ENCODE results near the gene GLT8D2.
A peak's percentile ranks its signal among the peaks of the same experiment; 100 is the strongest.

Gene GLT8D2, protein sequence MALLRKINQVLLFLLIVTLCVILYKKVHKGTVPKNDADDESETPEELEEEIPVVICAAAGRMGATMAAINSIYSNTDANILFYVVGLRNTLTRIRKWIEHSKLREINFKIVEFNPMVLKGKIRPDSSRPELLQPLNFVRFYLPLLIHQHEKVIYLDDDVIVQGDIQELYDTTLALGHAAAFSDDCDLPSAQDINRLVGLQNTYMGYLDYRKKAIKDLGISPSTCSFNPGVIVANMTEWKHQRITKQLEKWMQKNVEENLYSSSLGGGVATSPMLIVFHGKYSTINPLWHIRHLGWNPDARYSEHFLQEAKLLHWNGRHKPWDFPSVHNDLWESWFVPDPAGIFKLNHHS

DNA sequence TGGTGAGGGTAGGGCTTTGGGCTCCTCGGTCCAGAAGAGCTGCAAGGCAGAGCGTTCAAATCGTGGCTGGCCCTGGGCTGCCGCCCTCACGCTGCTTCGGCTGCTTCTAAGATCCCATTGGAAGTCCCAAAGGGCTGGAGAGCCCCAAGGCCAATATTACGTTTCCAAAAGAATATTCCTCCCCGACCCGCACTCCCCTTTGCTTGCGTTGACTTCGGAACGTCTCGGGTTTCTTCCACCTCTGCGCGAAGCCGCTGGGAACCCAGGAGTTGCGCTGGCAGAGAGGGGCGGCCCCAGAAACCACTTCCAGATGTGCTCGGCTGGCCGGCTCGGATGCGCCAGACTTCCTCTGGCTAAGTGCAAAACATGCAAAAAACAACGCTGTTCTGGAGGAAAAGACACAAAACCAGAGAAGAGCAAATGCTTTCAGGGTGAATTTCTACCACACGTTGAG, at the start of gene GLT8D2:
TSS of gene GLT8D2 (minus strand) at position 285 of the 454 bp plus-strand sequence. CDS start 30,539 bp downstream, outside the sequence.
- no peak for DNase-seq (ENCODE audit: low read depth in 2 of 2)

DNA sequence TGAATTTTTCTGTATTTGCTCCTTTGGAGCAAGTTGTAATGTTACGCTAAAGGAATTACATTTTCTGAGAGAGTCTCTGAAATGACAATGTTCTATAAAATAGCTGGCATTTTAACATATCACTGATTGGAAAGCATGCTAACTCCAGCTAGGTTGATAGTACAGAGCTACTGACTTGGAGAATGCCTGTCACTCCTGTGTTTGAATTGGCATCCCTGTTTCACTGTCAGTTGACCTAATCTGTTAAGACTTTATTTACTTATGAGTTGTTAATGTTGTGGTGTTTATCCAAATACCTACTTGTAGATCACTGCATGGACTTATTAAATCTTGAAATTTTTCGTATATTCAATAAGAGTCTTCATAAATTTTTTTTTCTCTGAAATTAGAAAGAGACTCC, 48.0 kb upstream of the GLT8D2 start:
- no peak for DNase-seq (ENCODE audit: low read depth in 2 of 2)

DNA sequence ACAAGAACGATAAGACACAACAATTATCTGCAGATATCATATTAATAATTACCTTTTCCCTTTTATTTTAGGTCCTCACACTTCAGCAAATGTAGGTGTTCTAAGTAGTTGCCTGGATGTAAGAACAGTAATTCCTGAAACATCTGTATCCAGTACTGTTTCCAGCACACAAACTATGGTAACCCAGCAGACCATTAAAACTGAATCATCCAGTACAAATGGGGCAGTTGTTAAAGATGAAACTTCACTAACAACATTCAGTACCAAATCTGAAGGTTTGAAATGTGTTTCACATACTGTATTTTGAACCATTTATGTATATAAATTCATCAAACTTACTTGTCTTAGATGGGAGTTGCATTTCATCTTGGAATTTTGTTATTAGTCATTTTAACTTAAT, 45.3 kb upstream of the GLT8D2 start:
- no peak for DNase-seq (ENCODE audit: low read depth in 2 of 2)

DNA sequence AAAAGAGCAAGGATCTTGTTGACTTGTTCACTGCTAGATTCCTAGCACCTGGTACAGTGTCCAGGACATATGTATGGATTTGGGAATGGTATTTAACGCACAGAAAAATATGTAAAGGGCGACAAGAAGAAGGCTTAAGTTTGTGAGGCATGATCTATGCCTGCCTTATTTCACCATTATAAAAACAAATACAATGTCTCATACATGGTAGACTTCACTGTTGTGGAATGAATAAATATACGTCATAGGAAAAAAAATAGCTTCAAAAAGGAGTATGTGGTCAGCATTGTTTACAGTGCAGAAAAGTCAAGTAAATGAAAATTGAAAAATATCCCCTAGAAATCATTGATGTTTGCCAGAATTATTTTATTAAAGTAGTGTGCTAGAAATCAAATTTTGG, 44.3 kb upstream of the GLT8D2 start:
- no peak for DNase-seq (ENCODE audit: low read depth in 2 of 2)

DNA sequence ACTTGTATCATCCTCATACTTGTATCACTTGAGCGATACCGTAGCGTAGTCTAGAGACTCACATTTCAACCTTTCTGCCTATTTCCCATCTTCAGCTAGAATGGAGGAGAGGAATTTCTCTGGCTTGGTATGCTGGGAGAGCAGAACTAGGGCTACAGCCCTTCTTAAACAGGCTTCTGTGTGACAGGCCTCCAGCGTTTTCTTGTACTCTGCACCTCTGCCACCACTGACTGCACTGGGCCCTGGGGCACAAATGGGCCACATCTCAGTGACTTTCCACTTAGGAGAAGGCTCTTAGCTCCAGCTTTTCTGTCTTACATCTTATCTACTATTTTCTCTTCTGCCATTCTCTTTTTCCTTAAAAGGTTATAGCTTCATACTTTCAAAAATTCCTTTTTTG, 41.1 kb upstream of the GLT8D2 start:
- DNase-seq (ENCODE audit: low read depth in 2 of 2): no peak

DNA sequence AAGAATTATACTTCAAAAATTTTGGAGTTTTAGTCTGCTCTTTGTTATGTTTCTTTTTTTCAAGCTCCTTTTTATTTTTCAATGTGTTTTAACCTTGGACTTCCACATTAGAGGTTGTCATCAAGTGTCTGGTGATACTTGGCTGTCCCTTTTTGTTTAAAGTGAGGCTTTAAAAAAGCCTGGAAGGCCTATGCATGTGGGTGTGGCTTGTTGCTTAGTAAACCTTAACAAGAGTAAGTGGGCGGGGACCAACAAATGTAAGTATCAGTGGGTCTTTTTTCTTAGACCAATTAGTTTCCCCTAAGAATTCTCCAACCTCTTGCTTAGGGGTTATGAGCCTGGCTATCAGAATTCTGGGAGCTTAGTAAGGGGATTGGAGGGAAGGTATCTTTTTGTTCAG, 40.7 kb upstream of the GLT8D2 start:
- no peak for DNase-seq (ENCODE audit: low read depth in 2 of 2)

DNA sequence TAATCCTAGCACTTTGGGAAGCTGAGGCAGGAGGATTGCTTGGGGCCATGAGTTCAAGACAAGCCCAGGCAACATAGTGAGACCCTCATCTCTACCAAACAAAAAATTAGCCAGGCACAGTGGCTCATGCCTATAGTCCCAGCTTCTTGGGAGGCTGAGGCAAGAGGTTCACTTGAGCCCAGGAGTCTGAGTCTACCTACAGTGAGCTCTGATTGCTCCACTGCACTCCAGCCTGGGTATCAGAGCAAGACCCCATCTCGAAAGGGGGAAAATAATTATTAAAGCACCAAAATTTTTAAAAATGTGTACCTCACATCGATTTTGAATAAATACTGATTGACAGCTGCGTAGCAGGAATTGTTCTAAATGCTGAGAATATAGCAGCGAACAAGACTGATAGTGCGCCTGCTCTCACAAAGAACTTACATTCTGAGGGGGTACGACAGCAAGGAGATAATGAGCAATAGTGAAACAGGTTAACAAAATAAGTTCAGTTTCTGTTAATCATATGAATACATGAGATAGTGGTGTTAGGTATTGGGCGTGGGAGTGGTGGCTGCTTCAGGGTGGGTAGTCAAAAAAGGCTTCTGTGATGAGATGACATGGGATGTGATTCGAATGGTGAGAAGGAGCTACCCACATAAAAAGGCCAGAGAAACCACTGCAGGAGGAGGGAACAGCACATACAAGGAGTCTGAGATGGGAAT, 33.9 kb upstream of the GLT8D2 start:
- no peak for DNase-seq (ENCODE audit: low read depth in 2 of 2)

DNA sequence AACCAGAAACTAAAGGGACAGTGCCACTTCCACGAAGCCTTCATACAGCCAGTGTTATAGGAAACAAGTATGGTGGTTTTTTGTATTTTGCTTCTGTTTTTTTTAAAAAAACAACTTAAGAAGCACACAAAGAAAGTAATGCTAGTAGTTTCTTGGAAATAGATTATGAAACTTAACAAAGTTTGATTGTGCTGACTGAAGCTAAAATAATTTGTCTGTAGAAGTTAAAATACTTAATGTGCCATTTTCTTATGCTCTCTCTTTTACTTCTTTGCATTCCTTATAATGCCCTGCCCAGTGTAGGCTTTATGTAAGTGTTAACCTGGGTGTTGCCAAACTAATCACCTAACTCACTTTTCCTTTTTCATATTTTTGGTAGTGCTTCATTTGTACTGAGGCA, 30.8 kb upstream of the GLT8D2 start:
- no peak for DNase-seq (ENCODE audit: low read depth in 2 of 2)

DNA sequence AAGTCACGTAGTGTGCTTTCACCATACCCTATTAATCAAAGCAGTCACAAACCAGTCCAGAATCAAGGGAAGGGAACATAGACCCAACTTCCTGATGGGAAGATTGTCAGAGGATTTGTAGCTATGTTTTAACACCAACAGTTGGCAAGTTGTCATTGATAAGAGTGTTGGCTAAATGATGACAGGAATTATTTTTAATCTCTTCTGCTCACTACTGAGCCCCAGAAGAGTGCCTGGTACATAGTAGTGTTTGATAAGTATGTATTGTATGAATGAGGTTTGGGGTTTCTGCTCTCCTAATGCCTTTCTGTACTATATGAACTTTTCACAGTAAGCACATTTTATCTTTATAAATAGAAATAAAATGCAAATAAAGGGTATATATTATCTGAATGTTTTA, 29.0 kb upstream of the GLT8D2 start:
- DNase-seq (ENCODE audit: low read depth in 2 of 2): no peak

DNA sequence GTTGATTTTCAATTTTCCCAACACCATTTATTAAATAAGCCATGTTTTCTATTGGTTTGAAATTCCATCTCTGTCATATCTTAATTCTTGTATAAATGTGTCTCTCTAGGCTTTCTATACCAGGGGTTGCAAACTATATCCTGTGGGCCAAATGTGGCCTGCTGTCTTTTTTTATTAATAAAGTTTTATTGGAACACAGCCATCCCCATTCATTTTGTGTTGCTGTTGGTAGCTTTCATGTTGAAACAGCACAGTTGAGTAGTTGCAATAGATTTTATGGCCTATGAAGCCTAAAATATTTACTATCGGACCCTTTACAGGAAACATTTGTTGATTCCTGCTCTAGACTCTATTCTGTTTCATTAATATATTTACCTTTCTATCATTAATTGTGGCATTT, 23.7 kb upstream of the GLT8D2 start:
- DNase-seq (ENCODE audit: low read depth in 2 of 2): no peak

DNA sequence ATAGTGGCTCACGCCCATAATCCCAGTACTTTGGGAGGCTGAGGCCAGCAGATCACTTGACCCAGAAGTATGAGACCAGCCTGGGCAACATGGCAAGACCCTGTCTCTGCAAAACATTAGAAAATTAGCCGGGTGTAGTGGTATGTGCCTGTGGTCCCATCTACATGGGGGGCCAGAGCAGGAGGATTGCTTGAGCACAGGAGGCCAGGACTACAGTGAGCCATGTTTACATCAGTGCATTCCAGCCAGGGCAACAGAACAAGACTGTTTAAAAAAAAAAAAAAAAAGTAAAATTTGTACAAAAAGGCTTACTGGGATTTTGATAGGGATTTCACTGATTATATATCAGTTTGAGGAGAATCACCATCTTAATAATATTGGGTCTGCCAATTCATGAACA, 22.1 kb upstream of the GLT8D2 start:
- DNase-seq (ENCODE audit: low read depth in 2 of 2): no peak

DNA sequence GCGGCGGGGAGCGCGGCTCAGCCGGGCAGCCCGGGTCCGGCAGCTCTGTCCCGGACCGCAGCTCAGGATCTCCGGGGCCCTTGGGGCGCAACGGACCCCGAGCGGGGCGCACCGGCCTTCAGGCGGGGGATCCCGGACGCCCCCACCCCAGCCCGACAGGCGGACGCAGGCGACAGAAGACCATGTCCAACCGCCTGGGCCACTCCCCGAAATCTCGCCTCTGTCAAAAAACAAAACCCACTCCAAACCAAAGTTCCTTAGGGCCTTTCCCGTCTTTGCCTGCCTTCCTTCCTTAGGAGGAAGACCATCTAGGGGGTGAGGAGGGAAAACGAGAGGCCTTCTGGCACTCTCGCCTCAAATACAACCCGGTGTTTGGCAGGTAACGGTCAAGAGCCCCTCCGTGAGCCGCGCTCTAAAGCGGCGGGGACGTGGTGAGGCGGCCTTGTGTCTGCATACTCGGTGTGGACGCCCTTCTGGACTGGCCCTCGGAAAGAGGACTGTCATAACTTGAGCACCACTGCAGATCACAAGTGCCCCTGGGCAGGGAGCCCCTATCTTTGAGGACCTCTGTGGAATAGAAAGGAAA, 14.9 kb upstream of the GLT8D2 start:
- DNase-seq (ENCODE audit: low read depth in 2 of 2): no peak

DNA sequence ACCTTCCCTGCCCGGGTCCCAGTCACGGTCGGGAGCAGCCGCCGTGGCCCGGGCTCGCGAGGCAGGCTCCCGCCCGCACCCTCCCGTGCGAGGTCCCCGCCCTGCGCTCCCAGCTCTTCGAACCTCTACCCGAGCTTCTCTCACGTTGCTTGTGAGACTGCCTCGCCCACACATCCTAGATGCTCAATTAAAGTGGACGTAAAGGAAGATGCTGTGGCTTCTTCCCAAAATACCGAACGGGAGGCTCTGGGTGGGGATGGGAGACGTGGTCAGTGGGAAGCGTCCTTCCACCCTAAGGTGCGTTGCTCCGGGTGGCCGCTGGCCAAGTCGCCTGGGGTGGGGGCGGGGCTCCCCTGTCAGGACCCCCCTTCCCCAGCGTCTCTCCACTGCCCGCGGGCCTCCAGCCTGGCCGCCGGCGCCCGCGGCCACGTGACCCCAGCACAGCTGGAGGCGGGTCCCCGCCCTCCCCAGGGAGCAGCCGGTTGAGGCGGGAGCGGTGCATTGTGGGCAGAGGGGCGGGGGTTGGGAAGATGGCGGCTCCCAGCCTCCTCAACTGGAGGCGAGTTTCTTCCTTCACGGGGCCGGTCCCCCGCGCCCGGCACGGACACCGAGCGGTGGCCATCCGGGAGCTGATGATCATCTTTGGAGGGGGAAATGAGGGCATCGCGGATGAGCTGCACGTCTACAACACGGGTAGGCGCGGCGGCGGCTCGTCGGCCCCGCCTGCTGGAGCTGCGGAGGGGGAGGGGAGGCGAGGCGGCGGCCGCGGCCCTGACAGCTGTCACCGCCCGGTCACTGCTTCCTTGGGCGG, 14.2 kb upstream of the GLT8D2 start, which contains the start of gene HCFC2:
TSS of gene HCFC2 (plus strand) at position 501 of the 811 bp plus-strand sequence. CDS start at position 531, 30 bp downstream.
- peak; percentile 73 to 81 for DNase-seq (ENCODE audit: low read depth in 2 of 2)

DNA sequence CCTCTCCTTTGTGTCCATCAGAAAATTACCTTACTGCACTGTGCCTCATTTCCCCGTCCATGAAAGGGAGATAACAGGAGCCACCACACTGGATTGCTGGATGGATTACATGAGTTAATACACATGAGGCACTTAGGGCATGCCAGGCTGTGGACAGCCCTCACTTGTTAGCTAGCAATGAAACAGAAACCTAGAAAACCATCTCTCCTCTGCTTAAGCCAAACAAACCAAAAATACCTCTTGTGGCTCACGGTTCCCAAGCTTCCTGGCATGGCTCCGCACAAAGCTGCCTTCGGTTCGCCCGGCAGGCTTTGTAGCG, 13.7 kb upstream of the GLT8D2 start:
- DNase-seq (ENCODE audit: low read depth in 2 of 2): no peak

DNA sequence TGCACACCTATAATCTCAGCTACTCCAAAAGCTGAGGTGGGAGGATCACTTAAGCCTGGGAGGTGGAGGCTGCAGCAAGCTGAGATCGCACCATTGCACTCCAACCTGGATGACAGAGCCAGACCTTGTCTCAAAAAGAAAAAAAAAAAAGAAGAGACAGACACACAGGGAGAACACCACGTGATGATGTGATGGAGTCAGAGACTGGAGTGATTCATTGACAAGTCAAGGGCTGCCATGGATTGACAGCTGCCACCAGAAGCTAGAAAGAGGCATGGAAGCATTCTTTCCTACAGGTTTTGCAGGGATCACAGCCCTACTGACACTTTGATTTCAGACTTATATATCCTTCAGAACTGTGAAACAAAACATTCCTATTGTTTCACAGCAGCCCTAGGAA, 10.8 kb upstream of the GLT8D2 start:
- DNase-seq (ENCODE audit: low read depth in 2 of 2): no peak

DNA sequence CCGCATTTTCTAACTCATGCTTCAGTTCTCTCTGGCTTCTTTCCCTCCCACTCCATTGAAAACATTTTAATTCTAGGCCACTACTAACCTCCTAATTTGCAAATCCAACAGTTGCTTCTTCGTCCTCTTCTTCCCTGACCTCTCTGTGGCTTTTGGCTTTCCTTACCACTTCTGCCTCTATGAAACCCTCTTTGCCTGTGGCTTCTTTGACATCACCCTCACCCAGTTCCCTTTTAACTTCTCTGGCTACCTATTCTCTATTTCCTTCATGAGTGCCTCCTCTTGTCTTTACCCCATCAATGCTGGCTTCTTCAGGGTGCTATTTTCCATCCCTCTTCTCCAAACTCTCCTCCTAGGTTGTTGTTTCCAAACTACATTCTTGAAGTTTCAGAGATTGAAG, 10.0 kb upstream of the GLT8D2 start:
- DNase-seq (ENCODE audit: low read depth in 2 of 2): no peak

DNA sequence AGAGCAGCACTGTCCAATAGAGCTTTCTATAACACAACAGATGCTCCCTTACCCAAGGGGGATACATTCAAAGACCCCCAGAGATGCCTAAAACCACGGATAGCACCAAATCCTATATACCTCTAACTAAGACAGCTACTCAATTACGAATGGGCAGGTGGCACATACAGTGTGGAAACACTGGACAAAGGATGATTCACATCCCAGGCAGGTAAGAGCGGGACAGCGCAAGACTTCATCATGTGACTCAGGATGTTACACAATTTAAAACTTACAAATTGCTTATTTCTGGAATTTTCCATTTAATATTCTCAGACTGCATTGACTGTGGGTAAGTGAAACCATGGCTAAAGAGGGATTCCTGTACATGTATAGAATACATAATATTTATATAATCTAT, 8.8 kb upstream of the GLT8D2 start:
- DNase-seq (ENCODE audit: low read depth in 2 of 2): no peak

DNA sequence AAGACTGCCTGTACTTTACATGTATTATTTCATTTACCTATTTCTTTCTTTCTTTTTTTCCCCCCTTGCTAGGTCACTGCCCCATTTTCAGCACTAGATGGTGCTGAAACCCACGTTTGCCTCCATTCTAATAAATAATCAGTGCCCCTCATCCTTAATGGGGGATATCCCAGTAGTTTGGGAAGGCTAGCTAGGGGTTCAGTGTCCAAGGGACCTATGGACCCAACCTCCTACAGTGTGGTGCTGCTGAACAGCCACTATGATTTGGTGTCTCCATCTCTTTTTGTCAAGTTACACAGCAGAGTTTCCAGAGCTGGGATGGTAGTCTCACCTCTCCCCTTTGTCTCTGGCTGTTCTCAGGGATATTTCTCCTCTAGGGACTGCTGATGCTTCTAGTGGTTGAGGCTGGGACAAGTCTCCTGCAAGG, 7.8 kb upstream of the GLT8D2 start:
- no peak for DNase-seq (ENCODE audit: low read depth in 2 of 2)

DNA sequence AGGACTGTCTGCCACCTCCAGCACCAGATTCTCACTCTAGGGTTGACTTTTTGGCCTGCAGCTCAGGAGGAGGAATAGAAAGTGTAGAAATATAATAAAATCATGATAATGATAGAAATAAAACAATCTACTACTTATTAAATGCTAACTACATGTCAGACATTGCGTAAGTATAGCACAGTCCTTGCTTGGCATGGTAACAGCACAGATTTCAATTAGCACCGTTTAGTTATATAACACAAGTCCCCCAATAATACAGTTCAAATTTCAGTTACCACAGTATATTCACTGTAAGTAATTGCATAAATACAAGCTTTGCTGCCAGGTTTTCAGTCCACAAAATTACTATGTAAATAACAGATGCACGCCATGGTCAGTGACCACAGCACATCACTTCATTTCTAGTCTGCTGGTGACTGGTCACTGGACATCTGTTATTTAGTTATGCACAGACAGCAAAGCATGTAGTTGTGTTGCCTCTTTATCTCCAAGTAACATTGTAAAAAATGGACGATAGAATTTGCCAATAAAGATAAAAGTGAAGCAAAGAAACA, 6.5 kb upstream of the GLT8D2 start:
- no peak for DNase-seq (ENCODE audit: low read depth in 2 of 2)

DNA sequence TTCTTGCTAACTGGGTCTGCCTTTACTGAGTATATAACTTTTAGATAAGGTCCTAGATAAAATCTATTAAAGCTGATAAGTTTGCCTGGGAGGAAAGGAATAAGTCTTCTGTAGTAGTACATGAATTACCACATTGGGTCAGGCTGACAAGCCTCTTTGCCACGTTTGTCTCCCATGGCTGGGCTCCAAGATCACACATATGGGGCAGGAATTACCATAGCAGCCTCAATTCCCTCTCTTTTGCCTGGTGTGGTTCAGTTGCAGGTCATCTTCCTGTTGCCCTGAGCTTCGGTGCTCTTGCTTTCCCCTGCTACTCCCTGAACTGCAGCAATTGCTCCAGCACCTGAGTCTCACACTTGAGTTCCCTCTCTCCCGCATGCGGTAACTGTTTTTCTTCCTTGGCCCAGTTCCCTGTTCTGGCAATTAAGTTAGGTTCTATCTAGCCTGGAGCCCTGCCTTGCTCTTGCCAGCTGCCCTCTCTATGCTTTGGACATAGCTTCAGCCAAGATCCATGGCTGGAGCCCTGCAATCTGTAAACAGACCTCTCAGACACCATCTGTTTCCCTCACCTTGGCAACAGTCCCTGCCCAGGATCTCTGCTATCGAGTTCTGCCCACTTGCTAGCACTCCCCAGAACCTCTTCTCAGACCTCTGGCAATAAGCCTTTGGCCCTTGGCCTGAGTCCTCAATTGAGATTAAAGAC, 5.8 kb upstream of the GLT8D2 start:
- DNase-seq (ENCODE audit: low read depth in 2 of 2): no peak

DNA sequence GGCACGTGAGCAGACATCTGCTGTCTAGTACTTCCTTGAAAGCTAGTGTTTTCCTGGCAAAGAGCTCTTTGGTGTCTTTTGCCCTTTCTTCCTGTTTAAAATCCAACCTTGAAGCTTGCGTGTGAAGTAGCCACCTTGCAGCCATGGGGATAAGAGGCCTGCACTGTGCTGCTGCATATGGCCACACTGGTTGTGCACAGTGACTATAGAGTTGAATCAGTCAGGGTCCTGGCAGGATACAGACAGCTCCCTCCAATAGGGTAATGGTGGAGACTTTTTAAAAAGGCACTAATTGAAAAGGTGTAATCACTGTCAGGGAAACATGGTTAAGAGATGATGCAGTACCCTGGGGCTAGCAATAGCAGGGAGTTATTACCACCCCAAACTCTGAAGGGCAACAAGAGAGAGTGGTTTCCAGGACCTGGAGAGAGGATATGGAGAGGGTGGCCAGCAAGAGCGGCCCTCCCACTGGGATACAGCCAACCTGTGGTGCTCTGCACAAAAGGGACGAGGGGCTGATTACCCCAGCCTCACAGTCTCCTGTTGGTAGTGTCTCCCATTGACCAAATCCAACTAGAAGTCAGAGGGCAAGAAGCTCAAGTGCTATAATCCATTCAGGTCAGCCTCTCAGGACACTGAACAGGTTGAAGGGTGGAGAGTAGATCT, 4.8 kb upstream of the GLT8D2 start:
- DNase-seq (ENCODE audit: low read depth in 2 of 2): no peak

All from stimulated activated CD8-positive, alpha-beta memory T cell treated with anti-CD3 and anti-CD28 coated beads, Interleukin-2, amount 100 ng/mL, for 1 hour (primary cell).